Chondrocyte (in vitro differentiated cells): ENCODE results near the gene FAM241A. TPM values are rescaled to one million over a fixed set of nuclear protein-coding genes. Genes with fewer than 3 reads are reported as not detected.
"Not testable (repeated sequence)": the region's sequence is repeated elsewhere in the genome, so short reads cannot be mapped to it uniquely, and the experiment has no call there.

Experiments
- DNase-seq: peaks from one replicate; pipeline ENCODE4 v3.0.0; 2021; ENCODE audit warnings: mixed read lengths, low spot score
- H3K27ac Mint-ChIP-seq: one replicate; pipeline ENCODE4 v1.8.0; 2021; ENCODE audit warnings: mild to moderate bottlenecking, moderate library complexity, mixed read lengths; ENCODE audit not compliant: unreplicated experiment
- H3K27me3 Mint-ChIP-seq: 2 replicates; pipeline ENCODE4 v1.8.0; 2021; ENCODE audit warnings: low read depth, mixed read lengths
- H3K36me3 Mint-ChIP-seq: 2 replicates; pipeline ENCODE4 v1.8.0; 2021; ENCODE audit warnings: low read depth, mixed read lengths
- H3K4me1 Mint-ChIP-seq: 2 replicates; pipeline ENCODE4 v1.8.0; 2021; ENCODE audit warnings: low read depth, mild to moderate bottlenecking, mixed read lengths
- H3K4me3 Mint-ChIP-seq: one replicate; pipeline ENCODE4 v1.8.0; 2021; ENCODE audit warnings: mild to moderate bottlenecking, moderate library complexity, mixed read lengths; ENCODE audit not compliant: unreplicated experiment
- H3K9me3 Mint-ChIP-seq: 2 replicates; pipeline ENCODE4 v1.8.0; 2021; ENCODE audit warnings: low read depth, mixed read lengths
- CTCF ChIP-seq: fragments of 200-600 bp; sonication (generic); IDR thresholded peaks from 2 replicates; pipeline ENCODE4 v1.5.0; 2021; ENCODE audit warnings: antibody characterized with exemption, mild to moderate bottlenecking, moderate library complexity
- total RNA-seq: library from RNA; stranded (reverse); gene quantifications from 3 replicates; pipeline ENCODE4 v1.2.1, GENCODE V29; 2021

The FAM241A gene
- total RNA-seq, 1 donor from 2014 or later: 0.62 TPM

DNA sequence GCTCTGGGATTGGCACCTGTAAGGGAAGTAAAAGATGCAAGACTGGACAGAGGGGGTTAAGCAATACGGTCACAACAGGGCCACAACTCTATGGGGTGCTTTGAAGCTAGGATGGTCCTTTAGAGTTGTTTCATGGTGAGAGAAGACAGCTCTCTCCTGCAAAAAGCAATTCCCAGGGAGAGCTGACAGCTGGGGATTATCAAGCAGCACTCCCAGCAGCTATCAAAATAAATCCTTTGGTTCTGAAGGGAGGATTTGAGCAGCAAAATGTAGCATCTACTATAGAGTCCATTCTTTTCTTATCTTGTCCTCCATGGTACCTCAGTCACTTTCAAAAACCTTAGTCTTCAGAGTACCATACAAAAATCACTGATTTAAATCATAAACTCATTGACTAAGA lies 51.2 kb downstream of the FAM241A start:
- H3K27ac Mint-ChIP-seq: no peak overlapping the region

GRCh38 chr4:112199041-112199440 lies 53.8 kb downstream of the FAM241A start:
- Mint-ChIP-seq H3K9me3 (no peaks in the 10 kb centered on the region), H3K36me3 (no peaks in the 10 kb centered on the region), H3K4me1 (no peaks in the 10 kb centered on the region), H3K4me3 (no peak overlapping the region), H3K27me3 (peaks cover 12% of the 10 kb centered on the region), H3K27ac (no peak overlapping the region)
- DNase-seq: no peak
- no peak for TF ChIP-seq CTCF

More for the DNA sequence above, 51.2 kb downstream of the FAM241A start:
- no peak overlapping the region for H3K4me3 Mint-ChIP-seq
- H3K9me3 Mint-ChIP-seq: no peaks in the 10 kb centered on the region
- no peak for TF ChIP-seq CTCF
- peaks cover 7% of the 10 kb centered on the region for H3K27me3 Mint-ChIP-seq
- H3K36me3 Mint-ChIP-seq: no peaks in the 10 kb centered on the region
- no peaks in the 10 kb centered on the region for H3K4me1 Mint-ChIP-seq
- DNase-seq: no peak

DNA sequence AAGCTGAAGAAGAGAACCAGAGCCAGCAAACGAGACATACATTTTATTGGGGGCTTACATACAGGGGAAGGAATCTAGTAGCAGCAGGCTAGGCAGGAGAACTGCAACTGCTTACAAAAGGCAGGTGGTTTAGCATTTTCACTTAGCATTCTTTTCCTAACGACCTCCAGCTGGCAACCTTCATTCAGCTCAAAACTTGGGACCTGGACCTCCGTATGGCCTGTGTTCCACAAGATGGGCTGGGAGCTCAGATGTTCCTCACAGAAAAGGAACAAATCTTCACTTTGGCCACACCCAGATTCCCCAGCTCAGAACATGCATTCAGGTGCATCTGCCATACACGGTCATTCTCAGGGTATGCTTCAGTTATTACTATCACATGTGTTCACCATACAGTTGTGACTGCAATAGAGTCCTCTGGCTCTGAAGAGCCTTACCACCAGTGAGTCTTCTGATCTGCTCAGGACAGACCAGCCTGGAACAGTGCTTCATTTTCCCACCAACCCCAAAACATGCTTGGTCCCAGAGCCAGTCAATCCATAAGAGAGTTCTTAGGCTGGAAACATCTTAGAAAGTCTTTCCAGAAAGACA lies 56.8 kb downstream of the FAM241A start:
- H3K36me3 Mint-ChIP-seq: no peaks in the 10 kb centered on the region
- no peak for DNase-seq
- H3K27ac Mint-ChIP-seq: no peak overlapping the region
- no peaks in the 10 kb centered on the region for H3K4me1 Mint-ChIP-seq
- H3K9me3 Mint-ChIP-seq: no peaks in the 10 kb centered on the region
- H3K27me3 Mint-ChIP-seq: peaks cover 12% of the 10 kb centered on the region
- no peak for TF ChIP-seq CTCF
- no peak overlapping the region for H3K4me3 Mint-ChIP-seq

DNA sequence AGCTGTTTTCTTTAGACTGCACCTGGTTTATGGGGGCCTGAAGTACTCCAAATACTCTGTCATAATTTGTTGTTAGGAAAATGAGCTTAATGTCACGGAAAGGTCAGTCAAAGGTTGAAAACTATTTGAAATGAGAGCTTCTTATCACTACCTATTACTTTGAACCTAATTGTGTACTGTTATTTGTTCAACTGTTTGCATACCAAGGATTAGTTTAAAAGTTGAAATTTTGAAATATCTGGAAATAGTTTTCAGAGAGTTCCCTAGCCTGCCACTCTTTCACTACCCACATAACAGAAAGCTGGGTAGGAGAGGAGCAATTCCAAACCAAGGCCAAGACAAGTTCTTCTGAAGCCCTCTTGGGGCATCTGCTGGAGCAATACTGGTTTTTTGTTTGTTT lies 58.3 kb downstream of the FAM241A start:
- no peak overlapping the region for H3K4me3 Mint-ChIP-seq
- H3K9me3 Mint-ChIP-seq: no peaks in the 10 kb centered on the region
- peaks cover 12% of the 10 kb centered on the region for H3K27me3 Mint-ChIP-seq
- no peaks in the 10 kb centered on the region for H3K36me3 Mint-ChIP-seq
- H3K4me1 Mint-ChIP-seq: no peaks in the 10 kb centered on the region
- no peak overlapping the region for H3K27ac Mint-ChIP-seq
- no peak for TF ChIP-seq CTCF
- no peak for DNase-seq

DNA sequence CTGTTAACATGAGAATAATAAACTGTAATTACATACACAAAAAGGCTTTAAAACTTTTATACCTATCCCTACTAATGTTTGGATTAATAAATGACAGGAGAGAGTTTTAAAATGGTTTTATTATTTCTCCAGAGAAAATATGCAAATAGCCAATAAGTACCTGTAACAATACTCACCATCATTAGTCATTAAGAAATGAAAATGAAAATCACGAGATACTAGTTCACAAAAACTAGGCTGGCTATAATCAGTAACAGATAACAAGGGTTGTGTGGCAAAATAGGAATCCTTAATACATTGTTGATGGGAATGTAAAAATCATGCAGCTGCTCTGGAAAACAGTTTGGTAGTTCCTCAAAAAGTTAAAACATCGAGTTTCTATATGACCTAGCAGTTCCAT lies 61.2 kb downstream of the FAM241A start:
- Mint-ChIP-seq H3K9me3 (no peaks in the 10 kb centered on the region), H3K4me1 (no peaks in the 10 kb centered on the region), H3K27ac (no peak overlapping the region), H3K36me3 (no peaks in the 10 kb centered on the region), H3K27me3 (peaks cover 13% of the 10 kb centered on the region), H3K4me3 (no peak overlapping the region)
- TF ChIP-seq CTCF: no peak
- no peak for DNase-seq

- not testable (repeated sequence) for H3K27ac Mint-ChIP-seq, H3K9me3 Mint-ChIP-seq
Observed at GRCh38 chr4:112208137-112209095, 63.2 kb downstream of the FAM241A start.

More at GRCh38 chr4:112208137-112209095, 63.2 kb downstream of the FAM241A start:
- not testable (repeated sequence) for H3K4me1 Mint-ChIP-seq, DNase-seq, H3K4me3 Mint-ChIP-seq, H3K27me3 Mint-ChIP-seq, H3K36me3 Mint-ChIP-seq
